NCI-H1092 treated with DMSO at 0.1 percent for 48 hours (cell line): ENCODE measurements around the gene PES1.
"Not testable (repeated sequence)": the region's sequence is repeated elsewhere in the genome, so short reads cannot be mapped to it uniquely, and the experiment has no call there.

ENCODE experiments used
- DNase-seq: peaks from one replicate; lab custom pipeline; 2025; lab: John Stamatoyannopoulos, UW

Gene PES1

DNA sequence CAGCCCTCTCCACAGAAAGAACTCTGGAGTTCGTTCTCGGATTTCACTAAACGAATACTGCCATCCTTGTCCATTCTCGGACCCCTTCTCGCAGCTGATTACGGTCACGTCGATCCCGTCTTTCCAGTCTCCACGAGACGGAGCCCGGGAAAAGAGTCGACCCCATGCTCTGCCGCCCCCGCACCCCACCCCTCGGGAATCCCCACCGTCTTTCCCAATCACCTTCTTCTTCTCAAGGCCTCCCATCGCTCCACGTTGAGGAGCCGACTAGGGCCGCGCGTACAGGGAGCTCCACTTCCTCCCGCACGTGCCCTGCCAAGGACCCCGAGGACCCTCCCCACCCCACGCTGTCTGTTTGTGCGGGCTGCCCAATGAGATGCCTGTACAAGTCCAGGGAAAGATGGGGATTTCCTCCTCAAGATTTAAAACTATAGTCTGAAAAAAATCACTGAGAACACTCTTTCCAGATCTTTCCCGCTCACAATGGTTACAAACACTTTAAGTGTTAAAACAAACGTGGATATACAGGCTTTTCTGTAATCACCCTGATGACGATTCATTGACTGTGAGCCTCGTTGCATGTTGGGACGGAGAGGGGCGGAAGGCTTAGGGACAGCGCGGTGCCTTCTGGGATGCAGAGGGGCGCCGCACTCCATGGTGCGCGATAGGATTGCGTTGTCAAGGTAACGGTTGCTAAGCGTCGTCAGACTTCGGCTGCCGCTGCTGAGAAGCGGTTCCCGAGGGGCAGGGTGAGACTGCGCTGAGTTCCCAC, at the start of gene PES1:
TSS of gene PES1 (minus strand) at position 323 of the 772 bp plus-strand sequence. CDS start at position 246, 77 bp downstream.
- DNase-seq, result peak; percentile 99

DNA sequence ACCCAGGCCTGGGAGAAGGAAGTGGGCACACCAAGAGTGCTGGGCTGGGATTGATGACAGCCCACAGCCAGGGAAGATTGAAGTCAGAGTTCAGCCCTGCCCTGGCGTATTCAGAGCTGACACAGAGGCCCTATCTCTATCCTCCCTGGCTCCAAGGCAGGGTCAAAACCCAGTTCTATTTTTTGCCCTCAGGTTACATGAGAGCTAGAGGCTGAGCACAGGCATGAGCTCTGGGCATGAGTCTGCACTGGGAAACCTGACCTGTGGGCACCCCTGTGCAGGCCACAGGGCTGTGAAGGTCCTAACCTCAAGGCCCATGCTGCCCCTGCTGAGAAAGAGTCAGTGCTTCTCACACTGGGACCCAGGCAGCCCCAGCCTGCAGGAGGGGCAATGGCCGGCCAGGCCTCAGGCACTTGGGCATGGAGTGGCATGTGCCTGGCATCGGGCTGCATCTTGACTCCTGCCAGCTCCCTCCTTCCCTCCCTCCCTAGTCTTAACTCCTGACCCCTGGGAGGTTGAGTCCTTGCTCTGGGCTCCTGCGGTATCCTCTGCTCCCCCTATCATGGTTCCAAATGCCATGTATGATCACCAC, 49.2 kb upstream of the PES1 start:
- DNase-seq, result no peak

DNA sequence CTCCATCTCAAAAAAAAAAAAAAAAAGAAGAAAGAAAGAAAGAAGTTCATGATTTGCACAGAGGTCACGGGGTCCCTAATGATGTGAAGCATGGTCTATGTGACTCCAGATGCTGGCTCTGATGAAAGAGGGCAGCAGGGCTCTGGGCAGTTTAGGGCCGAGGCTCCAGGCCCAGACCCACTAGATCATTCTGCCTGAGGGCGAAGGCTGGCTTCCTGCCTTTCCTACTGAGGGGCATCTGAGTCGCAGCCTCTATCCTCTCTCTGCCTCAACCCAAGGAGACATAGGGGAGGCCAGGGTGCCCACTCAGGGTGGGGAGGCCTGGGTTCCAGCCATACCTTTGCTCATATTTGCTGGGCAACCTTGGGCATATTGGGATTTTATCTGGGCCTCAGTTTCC, 48.7 kb upstream of the PES1 start:
- no peak for DNase-seq

DNA sequence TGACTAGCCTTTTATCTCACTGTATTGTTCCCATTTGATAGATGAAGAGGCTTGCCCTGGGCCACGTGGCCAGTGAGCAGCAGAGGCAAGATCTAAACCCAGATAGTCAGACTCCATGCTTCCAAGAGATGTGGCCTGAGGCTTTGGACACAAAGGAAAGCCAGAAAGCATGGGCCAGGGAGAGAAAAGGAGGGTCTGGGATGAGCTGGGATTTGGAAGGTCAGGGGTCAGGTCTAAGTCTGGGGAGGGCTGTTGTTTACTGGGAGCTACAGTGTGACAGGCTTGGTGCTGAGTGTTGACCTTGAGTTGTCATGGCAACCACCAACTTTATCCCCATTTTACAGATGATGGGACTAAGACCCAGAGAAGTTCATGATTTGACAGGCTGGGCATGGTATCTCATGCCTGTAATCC, 46.0 kb upstream of the PES1 start:
- DNase-seq, result no peak

DNA sequence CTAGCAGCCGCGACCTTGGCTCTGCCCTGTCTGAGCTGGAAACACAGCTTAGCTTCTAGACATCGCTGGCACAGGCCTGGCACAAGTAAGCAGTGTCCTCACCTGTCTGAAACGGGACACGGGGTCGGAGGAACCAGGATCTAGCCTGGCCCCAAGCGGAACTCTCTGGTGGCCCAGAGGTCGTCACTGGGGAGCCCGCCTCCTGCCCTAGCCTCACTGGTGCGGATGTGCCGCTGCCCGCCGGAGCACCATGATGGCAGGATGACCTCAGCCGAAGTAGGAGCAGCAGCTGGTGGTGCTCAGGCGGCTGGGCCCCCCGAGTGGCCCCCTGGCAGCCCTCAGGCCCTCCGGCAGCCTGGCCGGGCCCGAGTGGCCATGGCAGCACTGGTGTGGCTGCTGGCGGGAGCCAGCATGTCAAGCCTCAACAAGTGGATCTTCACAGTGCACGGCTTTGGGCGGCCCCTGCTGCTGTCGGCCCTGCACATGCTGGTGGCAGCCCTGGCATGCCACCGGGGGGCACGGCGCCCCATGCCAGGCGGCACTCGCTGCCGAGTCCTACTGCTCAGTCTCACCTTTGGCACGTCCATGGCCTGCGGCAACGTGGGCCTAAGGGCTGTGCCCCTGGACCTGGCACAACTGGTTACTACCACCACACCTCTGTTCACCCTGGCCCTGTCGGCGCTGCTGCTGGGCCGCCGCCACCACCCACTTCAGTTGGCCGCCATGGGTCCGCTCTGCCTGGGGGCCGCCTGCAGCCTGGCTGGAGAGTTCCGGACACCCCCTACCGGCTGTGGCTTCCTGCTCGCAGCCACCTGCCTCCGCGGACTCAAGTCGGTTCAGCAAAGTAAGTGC, 44.7 kb upstream of the PES1 start:
- DNase-seq, result no peak

DNA sequence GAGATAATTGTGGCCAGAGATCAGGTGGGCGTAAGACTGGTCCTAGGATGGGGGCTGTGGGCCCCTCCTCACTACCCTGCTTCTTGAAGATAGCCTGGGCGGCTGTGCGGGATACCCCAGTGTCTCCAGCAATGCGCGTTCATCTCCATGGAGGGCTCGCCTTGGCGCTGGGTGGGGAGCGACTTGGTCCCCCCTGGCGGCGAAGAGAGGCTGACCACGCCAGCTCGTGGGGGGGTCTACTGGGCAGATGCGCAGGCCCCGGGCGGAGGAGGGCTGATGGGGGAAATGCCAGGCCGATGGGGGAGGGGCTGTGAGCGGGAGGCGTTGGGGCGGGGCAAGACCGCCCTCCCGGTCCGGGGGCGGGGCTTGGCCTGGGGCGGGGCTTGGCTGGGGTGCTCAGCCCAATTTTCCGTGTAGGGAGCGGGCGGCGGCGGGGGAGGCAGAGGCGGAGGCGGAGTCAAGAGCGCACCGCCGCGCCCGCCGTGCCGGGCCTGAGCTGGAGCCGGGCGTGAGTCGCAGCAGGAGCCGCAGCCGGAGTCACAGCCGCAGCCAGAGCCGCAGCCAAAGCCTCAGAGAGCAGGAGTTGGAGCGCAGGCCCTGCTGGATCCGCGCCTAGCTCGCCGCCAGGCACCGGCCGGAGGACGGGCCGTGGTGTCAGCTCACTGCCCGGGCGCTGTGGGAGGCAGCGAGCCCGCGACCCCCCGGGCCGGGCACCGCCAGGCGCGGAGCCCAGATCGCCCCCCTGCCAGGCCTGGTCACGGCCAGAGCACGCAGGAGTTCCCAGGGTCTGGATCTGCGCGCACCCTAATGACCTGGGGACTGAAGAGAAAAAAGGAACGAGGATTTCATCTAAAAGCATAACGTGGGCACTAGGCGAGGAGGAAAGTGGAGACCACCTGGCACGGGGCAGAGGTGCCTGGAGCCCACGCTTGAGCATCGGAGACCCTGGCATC, 43.8 kb upstream of the PES1 start, which contains the start of gene SLC35E4:
TSS of gene SLC35E4 (plus strand) at position 509 of the 953 bp plus-strand sequence. CDS start 670 bp downstream, outside the sequence.
- DNase-seq, result peak; percentile 86

DNA sequence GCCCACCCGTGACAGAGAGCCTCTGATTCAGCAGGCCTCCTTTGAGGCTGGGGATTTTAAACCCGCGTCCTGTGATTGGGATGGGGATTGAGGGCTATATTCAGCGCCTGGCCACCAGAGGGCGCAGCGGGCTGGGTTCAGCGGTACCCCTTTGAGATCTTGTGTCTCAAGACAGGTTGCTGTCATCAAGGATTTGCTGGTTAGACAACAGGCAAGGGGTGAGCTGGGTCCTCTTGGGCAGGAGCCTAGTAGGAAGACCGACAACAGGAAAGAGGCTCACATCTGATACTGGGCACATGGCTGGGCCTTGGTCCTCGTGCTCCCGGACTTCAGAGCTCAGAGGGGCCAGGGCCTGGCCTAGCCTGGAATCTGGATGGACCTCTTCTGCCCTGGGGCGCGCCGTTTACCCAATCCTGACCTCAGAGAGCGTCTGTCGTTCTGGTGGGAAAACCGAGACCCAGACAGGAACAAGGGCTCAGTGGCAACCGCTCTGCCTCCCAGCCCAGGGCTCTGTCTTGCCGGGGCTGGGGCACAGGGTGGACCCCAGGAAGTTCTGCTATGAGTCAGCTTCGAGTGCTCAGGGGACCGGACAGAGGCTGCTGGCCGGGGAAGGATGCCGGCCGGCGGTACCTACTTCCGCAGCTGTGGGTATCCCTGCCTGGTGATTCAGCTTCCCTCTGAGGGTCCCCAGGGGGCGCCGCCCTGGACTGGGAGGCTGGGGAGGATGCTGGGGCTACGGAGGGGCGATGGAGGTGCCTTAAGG, 42.9 kb upstream of the PES1 start:
- peak; percentile 69 for DNase-seq

DNA sequence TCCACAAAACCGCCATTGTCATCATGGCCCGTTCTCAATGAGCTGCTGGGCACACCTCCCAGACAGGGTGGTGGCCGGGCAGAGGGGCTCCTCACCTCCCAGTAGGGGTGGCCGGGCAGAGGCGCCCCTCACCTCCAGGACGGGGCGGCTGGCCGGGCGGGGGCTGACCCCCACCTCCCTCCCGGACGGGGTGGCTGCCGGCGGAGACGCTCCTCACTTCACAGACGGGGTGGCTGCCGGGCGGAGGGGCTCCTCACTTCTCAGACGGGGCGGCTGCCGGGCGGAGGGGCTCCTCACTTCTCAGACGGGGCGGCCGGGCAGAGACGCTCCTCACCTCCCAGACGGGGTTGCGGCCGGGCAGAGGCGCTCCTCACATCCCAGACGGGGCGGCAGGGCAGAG, 39.8 kb upstream of the PES1 start:
- DNase-seq, result not testable (repeated sequence)

DNA sequence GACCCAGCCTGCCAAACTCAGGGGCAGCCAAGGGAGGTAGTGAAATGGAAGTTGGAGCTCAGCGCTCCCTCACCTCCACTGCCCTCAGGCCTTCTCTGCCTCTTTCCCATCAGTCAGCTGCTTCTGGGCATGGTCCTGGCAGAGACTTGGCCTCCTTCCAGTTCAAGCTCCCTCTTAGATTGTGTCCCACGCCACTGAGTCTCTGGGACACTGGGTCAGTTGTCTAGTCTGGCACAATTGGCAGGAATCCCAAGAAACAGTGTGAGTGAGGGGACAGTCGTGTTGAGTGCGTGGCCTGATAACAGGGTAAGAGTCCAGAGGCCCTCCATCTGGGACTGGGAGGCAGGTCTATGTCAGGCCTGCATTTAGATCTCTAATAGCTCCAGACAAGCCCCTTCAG, 36.8 kb upstream of the PES1 start:
- DNase-seq, result peak; percentile 16

DNA sequence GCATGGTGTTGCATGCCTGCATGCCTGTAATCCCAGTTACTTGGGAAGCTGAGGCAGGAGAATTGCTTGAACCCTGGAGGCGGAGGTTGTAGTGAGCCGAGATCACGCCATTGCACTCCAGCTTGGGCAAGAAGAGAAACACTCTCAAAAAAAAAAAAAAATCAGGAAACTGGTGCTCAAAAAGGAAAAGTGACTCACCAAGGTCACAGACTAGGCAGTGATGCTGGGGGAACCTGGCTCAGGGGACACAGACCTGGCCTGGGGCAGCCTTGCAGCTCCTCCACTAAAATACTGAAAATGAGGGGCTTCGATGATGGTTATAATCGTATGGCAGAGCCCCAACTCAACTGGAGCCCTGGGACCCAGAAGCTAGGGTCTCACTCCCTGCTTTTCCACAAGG, 35.8 kb upstream of the PES1 start:
- DNase-seq, result no peak

DNA sequence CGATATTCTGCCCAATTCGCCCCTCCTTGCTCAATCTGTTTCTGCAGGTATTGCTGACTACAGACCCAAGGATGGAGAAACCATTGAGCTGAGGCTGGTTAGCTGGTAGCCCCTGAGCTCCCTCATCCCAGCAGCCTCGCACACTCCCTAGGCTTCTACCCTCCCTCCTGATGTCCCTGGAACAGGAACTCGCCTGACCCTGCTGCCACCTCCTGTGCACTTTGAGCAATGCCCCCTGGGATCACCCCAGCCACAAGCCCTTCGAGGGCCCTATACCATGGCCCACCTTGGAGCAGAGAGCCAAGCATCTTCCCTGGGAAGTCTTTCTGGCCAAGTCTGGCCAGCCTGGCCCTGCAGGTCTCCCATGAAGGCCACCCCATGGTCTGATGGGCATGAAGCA, 34.7 kb upstream of the PES1 start:
- no peak for DNase-seq

DNA sequence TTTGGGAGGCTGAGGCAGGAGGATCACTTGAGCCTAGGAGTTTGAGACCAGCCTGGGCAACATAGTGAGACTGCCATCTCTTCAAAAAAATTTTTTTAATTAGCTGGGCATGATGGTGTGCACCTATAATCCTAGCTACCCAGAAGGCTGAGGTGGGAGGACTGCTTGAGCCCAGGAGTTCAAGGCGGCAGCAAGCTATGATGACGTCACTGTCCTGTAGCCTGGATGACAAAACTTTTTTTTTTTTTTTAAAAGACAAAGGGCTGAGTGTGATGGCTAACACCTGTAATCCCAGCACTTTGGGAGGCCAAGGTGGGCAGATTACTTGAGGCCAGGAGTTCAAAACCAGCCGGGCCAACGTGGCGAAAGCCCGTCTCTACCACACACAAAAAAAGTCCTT, 28.2 kb upstream of the PES1 start:
- DNase-seq, result not testable (repeated sequence)

DNA sequence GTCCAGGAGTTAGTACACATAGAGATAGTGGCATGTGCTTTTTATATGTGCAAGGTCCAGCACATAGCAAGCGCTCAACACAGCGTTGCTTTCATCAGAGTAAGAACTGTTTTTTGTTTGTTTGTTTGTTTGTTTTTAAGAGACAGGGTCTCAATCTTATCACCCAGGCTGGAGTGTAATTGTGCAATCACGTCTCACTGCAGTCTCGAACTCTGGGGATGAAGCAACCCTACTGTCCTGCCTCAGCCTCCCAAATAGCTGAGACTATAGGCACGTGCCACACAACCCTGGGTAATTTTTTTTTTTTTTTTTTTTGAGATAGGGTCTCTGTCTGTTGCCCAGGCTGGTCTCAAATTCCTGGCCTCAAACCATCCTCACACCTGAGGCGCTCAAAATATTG, 26.1 kb upstream of the PES1 start:
- DNase-seq, result no peak

DNA sequence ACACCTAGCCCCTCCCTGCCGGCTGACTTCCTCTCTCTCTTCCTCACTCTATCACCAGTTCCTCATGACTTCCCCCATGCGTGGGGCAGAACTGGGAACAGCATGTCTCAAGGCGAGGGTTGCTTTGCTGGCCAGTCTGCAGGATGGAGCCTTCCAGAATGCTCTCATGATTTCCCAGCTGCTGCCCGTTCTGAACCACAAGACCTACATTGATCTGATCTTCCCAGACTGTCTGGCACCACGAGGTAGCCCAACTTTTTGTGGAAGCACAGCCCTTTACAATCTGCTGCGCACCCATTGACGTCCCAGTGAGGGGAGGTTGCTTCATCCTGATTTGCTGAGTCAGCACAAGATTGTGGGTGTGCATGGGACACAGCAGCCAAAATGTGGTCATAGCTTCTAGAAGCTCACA, 23.8 kb upstream of the PES1 start:
- no peak for DNase-seq

DNA sequence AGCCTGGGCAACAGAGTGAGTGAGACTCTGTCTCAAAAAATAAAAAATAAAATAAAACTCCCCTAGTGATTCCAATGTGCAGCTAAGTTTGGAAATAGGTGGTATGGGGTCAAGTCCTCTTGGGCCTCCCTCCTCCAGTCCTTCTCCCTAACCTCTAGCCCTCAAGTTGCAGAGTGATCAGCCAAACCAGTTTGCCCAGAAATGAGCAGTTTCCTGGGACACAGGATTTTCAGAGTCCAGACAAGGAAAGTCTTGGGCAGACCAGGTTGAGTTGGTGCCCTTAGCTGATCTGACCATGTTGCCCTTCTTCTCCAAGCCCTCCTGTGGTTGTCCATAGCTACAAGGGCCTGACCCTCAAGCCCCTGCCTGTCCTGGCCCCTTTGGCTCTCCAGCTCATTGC, 23.2 kb upstream of the PES1 start:
- no peak for DNase-seq

DNA sequence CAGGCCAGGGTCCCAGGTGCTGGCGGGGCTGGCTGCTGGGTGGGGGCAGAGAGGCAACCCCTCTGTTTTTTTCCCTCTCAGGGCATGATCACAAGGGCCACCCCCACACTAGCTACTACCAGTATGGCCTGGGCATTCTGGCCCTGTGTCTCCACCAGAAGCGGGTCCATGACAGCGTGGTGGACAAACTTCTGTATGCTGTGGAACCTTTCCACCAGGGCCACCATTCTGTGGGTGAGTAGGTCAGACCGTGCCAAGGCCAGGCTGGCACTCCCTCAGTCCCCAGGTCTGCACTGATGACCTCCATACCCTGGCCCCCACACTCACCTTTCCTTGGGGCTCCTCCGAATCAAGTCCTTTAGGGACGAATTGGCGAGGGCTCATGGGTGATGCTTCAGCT, 22.6 kb upstream of the PES1 start:
- DNase-seq, result no peak

DNA sequence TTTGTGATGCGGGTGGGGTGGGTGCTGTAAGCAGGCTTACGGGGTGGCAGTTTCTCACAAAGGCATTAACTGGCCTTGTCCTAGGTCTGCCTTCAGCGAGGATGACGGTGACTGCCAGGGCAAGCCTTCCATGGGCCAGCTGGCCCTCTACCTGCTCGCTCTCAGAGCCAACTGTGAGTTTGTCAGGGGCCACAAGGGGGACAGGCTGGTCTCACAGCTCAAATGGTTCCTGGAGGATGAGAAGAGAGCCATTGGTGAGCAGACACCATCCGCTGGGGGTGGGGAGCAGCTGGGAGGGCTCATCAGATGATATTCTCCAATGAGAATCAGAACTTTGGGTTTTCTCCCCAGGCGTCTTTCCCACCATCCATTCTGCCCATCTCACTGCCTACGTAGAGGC, 21.1 kb upstream of the PES1 start:
- no peak for DNase-seq

DNA sequence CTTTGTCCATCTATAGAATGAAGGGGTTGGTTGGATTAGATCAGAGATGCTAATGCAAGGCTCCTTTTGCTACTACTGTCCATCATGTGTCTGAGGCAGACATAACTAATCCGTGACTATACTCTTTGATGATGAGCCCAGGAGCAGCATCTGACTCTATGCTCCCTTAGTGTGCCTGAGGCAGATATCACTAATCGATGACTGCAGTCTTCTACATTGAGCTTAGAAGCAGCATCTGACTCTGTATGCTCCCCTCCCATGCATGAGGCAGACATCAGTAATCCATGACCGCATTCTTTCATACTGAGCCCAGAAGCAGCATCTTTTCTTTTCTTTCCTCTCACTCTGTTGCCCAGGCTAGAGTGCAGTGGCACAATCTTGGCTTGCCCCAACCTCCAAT, 19.5 kb upstream of the PES1 start:
- DNase-seq, result no peak

DNA sequence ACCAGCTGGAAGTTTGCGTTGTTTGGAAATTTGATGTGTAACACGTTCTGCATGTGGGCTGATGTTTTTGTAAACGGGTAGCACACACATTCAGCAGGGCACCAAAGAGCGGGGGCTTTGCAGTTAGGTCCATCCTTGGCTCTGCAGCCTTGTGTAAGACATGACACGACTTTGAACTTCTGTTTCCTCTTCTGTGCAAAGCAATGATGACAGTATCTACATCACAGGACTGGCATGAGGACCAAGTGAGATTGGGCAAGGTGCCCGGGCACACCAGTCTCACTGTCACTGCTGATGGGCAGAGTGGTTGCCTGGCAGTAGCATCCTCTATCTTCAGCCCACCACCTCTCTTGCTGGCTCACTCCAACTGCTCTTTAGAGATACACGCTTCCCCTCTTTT, 18.6 kb upstream of the PES1 start:
- DNase-seq, result no peak

DNA sequence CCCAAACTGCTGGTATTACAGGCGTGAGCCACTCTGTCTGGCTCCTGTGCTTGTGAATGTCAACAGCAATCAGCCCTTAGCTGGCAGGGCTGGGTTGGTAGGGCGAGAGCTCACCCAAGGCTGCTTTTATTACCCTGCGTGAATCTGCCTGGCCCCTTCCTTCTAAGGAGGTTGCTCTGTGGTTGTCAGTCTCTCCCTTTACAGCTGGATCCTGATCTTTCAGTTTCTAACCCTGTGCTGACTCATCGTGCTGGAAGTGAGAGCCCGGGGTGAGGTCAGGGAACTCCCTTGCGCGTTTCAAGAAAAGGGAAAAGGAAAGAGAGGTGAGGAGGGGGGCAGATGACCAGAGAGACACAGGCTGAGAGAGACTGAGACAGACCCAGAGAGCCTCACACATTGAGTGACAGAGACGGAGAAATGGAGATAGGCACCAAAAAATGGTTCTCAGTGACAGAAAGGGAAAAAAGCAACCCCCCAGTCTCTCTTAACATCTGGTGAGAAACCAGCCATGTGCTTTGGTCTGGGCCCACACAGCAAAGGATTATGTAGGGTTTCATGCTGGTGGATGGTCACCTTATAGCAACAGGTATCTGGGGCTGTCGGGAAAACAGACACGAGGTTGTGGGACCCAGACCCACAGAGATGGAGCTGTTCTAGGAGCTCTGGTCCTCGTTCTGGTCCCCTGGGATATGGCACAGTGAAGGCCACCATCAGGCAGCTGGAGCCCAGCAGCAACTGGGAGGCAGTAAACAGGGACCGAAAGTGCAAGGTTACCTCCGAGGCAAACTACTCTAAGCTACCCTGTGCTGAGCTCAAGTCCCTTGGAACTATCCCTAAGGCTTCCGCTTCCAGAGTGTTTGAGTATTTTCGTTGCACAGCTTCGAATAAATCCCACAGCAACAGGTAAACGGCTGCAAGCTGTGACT, 17.8 kb upstream of the PES1 start:
- DNase-seq, result no peak
